K562 (cell line): ENCODE data around the gene CTNNA3. TPM values are rescaled to one million over a fixed set of nuclear protein-coding genes. Genes with fewer than 3 reads are reported as not detected.

Experiments used
- ATAC-seq: fragments of 200-7000 bp; cut with Tn5 transposase; 3 replicates; pipeline ENCODE4 v1.9.1; 2020; ENCODE audit warnings: moderate library complexity
- BruUV-seq: library from RNA; stranded (reverse); fragments of 400-500 nt; replicated peaks from 2 replicates; lab custom pipeline; 2021; lab: Mats Ljungman, UMichigan
- CTCF ChIA-PET: fragments of 300-600 bp; formaldehyde crosslinking; extraction: SDS; loops from one replicate; lab custom pipeline; 2021; ENCODE audit warnings: low intra/inter-chr PET ratio; lab: Yijun Ruan, JAX
- POLR2A ChIA-PET: fragments of 300-600, 350-650 bp; sonication (Branson Sonifier 250); formaldehyde crosslinking; extraction: SDS; loops from one replicate; lab custom pipeline; 2021; ENCODE audit warnings: antibody characterized with exemption, inconsistent platforms; lab: Yijun Ruan, JAX
- DNase-seq, 4 experiments: peaks; one replicate each; pipeline versions ENCODE4 v3.0.0 to v3.0.0-alpha.2; 2011 to 2018; ENCODE audit warnings: low spot score in 3 of 4, mixed read lengths in 3 of 4; ENCODE audit errors: extremely low read depth in 1 of 4
- FAIRE-seq: peaks from 2 replicates; lab custom pipeline; 2011; peaks lifted over from hg19 to GRCh38; lab: Jason Lieb, UNC
- H2AFZ ChIP-seq: 2 replicates; pipeline ENCODE4 v1.6.0; 2011; ENCODE audit warnings: low read depth, low read length, control low read depth, inconsistent platforms
- H3K27ac ChIP-seq: fragments of 200-600 bp; 3 replicates; pipeline ENCODE4 v1.8.0; 2011; ENCODE audit warnings: low read depth, mild to moderate bottlenecking, control low read depth, inconsistent platforms, low read length, moderate library complexity, mixed read lengths; ENCODE audit errors: extremely low read depth
- H3K27me3 ChIP-seq, 2 experiments: fragments of 300-600 bp in 1 of 2; 2 replicates in 1 of 2; 3 replicates in 1 of 2; pipeline versions ENCODE4 v1.6.0 to v1.8.0; 2011; ENCODE audit warnings: inconsistent platforms in 2 of 2, low read length in 2 of 2, mild to moderate bottlenecking in 1 of 2, mixed read lengths in 1 of 2, moderate library complexity in 1 of 2; ENCODE audit not compliant: control insufficient read depth in 2 of 2, insufficient read depth in 2 of 2
- H3K36me3 ChIP-seq: fragments of 300-600 bp; 3 replicates; pipeline ENCODE4 v1.8.0; 2011; ENCODE audit warnings: mild to moderate bottlenecking, low read length, inconsistent platforms; ENCODE audit not compliant: control insufficient read depth, insufficient read depth
- H3K4me1 ChIP-seq, 2 experiments: fragments of 200-600 bp in 1 of 2; replicated peaks in 1 of 2; 2 replicates in 1 of 2; 3 replicates in 1 of 2; pipeline versions ENCODE4 v1.5.1 to v1.8.0; 2011; ENCODE audit warnings: inconsistent platforms in 2 of 2, low read length in 2 of 2, mild to moderate bottlenecking in 1 of 2, mixed read lengths in 1 of 2, moderate library complexity in 1 of 2; ENCODE audit not compliant: control insufficient read depth in 2 of 2, insufficient read depth in 2 of 2
- H3K4me2 ChIP-seq: 2 replicates; pipeline ENCODE4 v1.6.1; 2011; ENCODE audit warnings: low read length, control low read depth, inconsistent platforms, mixed read lengths; ENCODE audit not compliant: insufficient read depth
- H3K4me3 ChIP-seq: fragments of 200-600 bp; sonication (generic), shearing (Covaris generic); 2 replicates; pipeline ENCODE4 v1.5.1; 2016; ENCODE audit warnings: control low read depth, inconsistent platforms
- H3K79me2 ChIP-seq: fragments of 200-600 bp; 3 replicates; pipeline ENCODE4 v1.8.0; 2011; ENCODE audit warnings: low read length, inconsistent platforms; ENCODE audit not compliant: control insufficient read depth, insufficient read depth
- H3K9ac ChIP-seq, 2 experiments: 2 replicates each; pipeline versions ENCODE4 v1.6.0 to v1.6.1; 2011; ENCODE audit warnings: low read depth in 2 of 2, low read length in 2 of 2, control low read depth in 1 of 2, inconsistent platforms in 1 of 2, mild to moderate bottlenecking in 1 of 2, mixed read lengths in 1 of 2; ENCODE audit not compliant: insufficient read depth in 1 of 2
- H3K9me1 ChIP-seq: one replicate; pipeline ENCODE4 v1.6.0; 2011; ENCODE audit warnings: inconsistent platforms, mild to moderate bottlenecking, low read length, moderate library complexity; ENCODE audit not compliant: control insufficient read depth, insufficient read depth
- H3K9me3 ChIP-seq: replicated peaks from 2 replicates; pipeline ENCODE4 v1.5.1; 2011; ENCODE audit warnings: low read depth, low read length, inconsistent platforms; ENCODE audit not compliant: control insufficient read depth, insufficient read depth
- H4K20me1 ChIP-seq: replicated peaks from 2 replicates; pipeline ENCODE4 v1.6.1; 2011; ENCODE audit warnings: low read length, inconsistent platforms, mixed read lengths; ENCODE audit not compliant: control insufficient read depth, insufficient read depth
- BRCA1 ChIP-seq, 2 experiments: fragments of 450-650 bp in 1 of 2; sonication (generic) in 1 of 2; formaldehyde crosslinking in 1 of 2; IDR thresholded peaks; 2 replicates each; pipeline versions ENCODE4 v1.5.0 to v1.6.1; 2017 to 2020; ENCODE audit warnings: mild to moderate bottlenecking in 1 of 2, missing genetic modification reagents in 1 of 2
- CBX8 ChIP-seq: fragments of 200-600 bp; sonication (generic); IDR thresholded peaks from 2 replicates; pipeline ENCODE4 v1.6.1; 2012; ENCODE audit warnings: borderline replicate concordance, mixed run types, low read depth, mild to moderate bottlenecking, moderate library complexity, mixed read lengths, low read length, control low read depth, inconsistent platforms; ENCODE audit not compliant: poor library complexity, severe bottlenecking; ENCODE audit errors: extremely low read depth
- CHD4 ChIP-seq: fragments of 200-600 bp; sonication (generic); IDR thresholded peaks from 3 replicates; pipeline ENCODE4 v1.6.1; 2012; ENCODE audit warnings: low read depth, mild to moderate bottlenecking, mixed read lengths, low read length, inconsistent platforms; ENCODE audit not compliant: insufficient read depth, insufficient replicate concordance, poor library complexity, severe bottlenecking
- FOXA1 ChIP-seq: fragments of 450-650 bp; IDR thresholded peaks from 2 replicates; pipeline ENCODE4 v1.6.1; 2016; ENCODE audit warnings: mild to moderate bottlenecking, borderline replicate concordance
- GTF2A2 ChIP-seq: IDR thresholded peaks from 2 replicates; pipeline ENCODE4 v1.6.1; 2016; ENCODE audit warnings: mild to moderate bottlenecking, missing genetic modification characterization, missing compliant biosample characterization
- MAFF ChIP-seq: IDR thresholded peaks from 2 replicates; pipeline ENCODE4 v1.6.1; 2012; ENCODE audit warnings: low read length, improper control_type of control experiment
- MAFK ChIP-seq: IDR thresholded peaks from 2 replicates; pipeline ENCODE4 v1.6.1; 2011; ENCODE audit warnings: low read length, improper control_type of control experiment
- MEF2D ChIP-seq: conservative IDR thresholded peaks from 2 replicates; pipeline ENCODE4 v1.6.1; 2016; ENCODE audit warnings: low read depth, missing genetic modification characterization, missing compliant biosample characterization
- POLR2AphosphoS2 ChIP-seq: IDR thresholded peaks from 2 replicates; pipeline ENCODE4 v1.6.1; 2012; ENCODE audit warnings: low read length, improper control_type of control experiment
- SMC3 ChIP-seq: conservative IDR thresholded peaks from 2 replicates; pipeline ENCODE4 v1.6.1; 2011; ENCODE audit warnings: low read depth, low read length, improper control_type of control experiment; ENCODE audit not compliant: insufficient read depth
- TRIM24 ChIP-seq, 2 experiments: fragments of 450-650 bp; IDR thresholded peaks; 2 replicates each; pipeline ENCODE4 v1.6.1; 2016
- ZKSCAN3 ChIP-seq: fragments of 250-450 bp; sonication (Bioruptor Pico); IDR thresholded peaks from 2 replicates; pipeline ENCODE4 v1.4.0; 2020
- ZNF232 ChIP-seq: sonication (generic); formaldehyde crosslinking; IDR thresholded peaks from 2 replicates; pipeline ENCODE4 v1.8.0; 2022; ENCODE audit warnings: mild to moderate bottlenecking, missing genetic modification reagents
- ZNF316 ChIP-seq: fragments of 450-650 bp; IDR thresholded peaks from 2 replicates; pipeline ENCODE4 v1.6.1; 2016
- ZNF408 ChIP-seq: fragments of 250-450 bp; sonication (Bioruptor Pico); IDR thresholded peaks from 2 replicates; pipeline ENCODE4 v1.4.0; 2020; ENCODE audit warnings: low read depth, mild to moderate bottlenecking, moderate library complexity
- WGBS: fragments of 100-300 bp; shearing (Covaris generic); methylation state at CpG from one replicate; pipeline ENCODE4 v1.1.6; 2016; ENCODE audit warnings: low coverage, mixed read lengths; ENCODE audit not compliant: insufficient coverage; ENCODE audit errors: missing lambda C conversion rate; 5-methylcytosine and 5-hydroxymethylcytosine counted together
- in situ Hi-C: fragments of 300-500 bp; cut with MboI; formaldehyde crosslinking; loops from 4 replicates; pipeline ENCODE4 v1.15.0; 2018; ENCODE audit warnings: inconsistent platforms, mixed read lengths
- intact Hi-C: fragments of 100-400 bp; cut with micrococcal nuclease; formaldehyde crosslinking; loops from 2 replicates; pipeline ENCODE4 v1.14.2; 2022
- polyA plus RNA-seq, 8 experiments: library from polyadenylated mRNA; depleted of rRNA in 4 of 8; stranded (reverse) in 5 of 8; unstranded in 3 of 8; fragments of >200 nt; fragmentation: Nextera tagmentation in 2 of 8; fragmentation: Illumina TruSeq in 1 of 8; extraction: Ambion mirVana in 2 of 8; extraction: Trizol in 1 of 8; gene quantifications; 2 replicates each; pipeline versions ENCODE4 v1.2.1 to v1.2.3, GENCODE V29; 2011 to 2014; ENCODE audit warnings: inconsistent platforms in 1 of 8, missing spikeins in 1 of 8
- total RNA-seq, 7 experiments: library from RNA; depleted of rRNA in 6 of 7; stranded (reverse); fragments of >200 nt in 6 of 7; fragmentation: Illumina TruSeq in 2 of 7; extraction: Trizol in 2 of 7; gene quantifications; 2 replicates each; pipeline versions ENCODE4 v1.2.1 to v1.2.3, GENCODE V29; 2011 to 2021; ENCODE audit warnings: low replicate concordance in 1 of 7

Gene CTNNA3
- total and polyA plus RNA-seq, 9 of the 15 experiments (the other 6 are each of a cell fraction or from before 2014, with no cell fraction given), result 0.04 TPM; not detected in 8

DNA sequence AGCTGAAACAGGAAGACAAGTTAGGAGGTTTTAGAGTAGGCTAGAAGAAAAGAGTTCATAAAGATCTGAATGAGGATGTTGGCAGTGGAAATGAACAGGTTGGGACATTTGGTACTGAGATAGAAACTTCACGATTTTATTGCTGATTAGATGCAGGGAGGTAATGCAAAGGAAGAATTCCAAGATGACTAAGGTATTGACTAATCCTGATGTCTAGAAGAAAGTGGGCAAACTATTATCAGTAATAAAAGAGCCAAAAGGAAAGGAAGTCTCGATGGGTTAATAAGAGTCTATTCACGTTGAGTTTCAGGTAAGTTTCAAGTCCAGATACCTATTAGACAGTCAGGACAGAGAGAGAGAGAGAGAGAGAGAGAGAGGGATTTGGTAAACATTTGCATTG is 1401.5 kb downstream of the CTNNA3 start:
- 2% methylated on average over 3 of the region's 3 CpGs for WGBS
- POLR2A ChIA-PET, result no interaction called here
- in situ Hi-C loops, result no loop called here

DNA sequence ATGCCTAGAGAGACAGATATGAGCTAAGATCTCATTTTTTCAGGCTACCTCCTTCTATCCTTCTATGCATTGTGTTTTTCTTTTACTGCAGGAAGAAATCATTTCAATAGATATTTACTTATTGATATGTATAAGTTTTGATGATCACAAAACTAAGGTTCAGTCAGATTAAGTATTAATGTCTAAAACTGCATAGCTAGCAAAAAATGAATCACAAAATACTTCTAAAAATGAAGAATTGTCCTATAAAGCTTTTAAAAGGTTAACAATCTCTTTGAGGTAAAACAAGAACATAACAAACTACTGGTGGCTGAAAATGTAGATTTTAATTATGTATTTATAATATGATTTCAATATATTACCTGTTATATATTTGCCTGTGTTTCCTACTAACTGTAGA is 1403.1 kb downstream of the CTNNA3 start:
- Histone ChIP-seq H3K27me3 (no peaks in the 10 kb centered on the region), H3K36me3 (no peaks in the 10 kb centered on the region), H2AFZ (no peak overlapping the region), H3K9me3 (0 out of 2 replicates have a peak, but pooled peaks cover 1% of the 10 kb centered on the region), H3K9ac (no peak overlapping the region), H4K20me1 (no peaks in the 10 kb centered on the region), H3K27ac (no peak overlapping the region), H3K4me2 (no peak overlapping the region), H3K4me3 (no peak overlapping the region), H3K79me2 (no peaks in the 10 kb centered on the region), H3K4me1 (no peaks in the 10 kb centered on the region), H3K9me1 (no peaks in the 10 kb centered on the region)
- CTCF ChIA-PET, result no interaction called here
- in situ Hi-C loops, result no loop called here
- ATAC-seq, result no peak
- no TSS peak for BruUV-seq
- FAIRE-seq, result no peak
- DNase-seq, result no peak
- intact Hi-C loops, result no loop called here
- POLR2A ChIA-PET, result no interaction called here
- TF ChIP-seq MAFK (peak; percentile 58; the same call in 1 of the 2 replicates), ZNF316 (peak; percentile 66; the same call in 1 of the 2 replicates), BRCA1 (IDR thresholded peaks at IDR 0.05) (no peak), BRCA1 (CRISPR knock-in tag; IDR thresholded peaks at IDR 0.05) (no peak), MAFF (peak; percentile 42; the same call in 1 of the 2 replicates)

More for the DNA sequence above, 1401.5 kb downstream of the CTNNA3 start:
- H3K79me2 ChIP-seq, result no peaks in the 10 kb centered on the region
- H3K4me2 ChIP-seq, result no peak overlapping the region
- no peaks in the 10 kb centered on the region for H4K20me1 ChIP-seq
- no peak overlapping the region for H2AFZ ChIP-seq
- CTCF ChIA-PET, result no interaction called here
- H3K4me3 ChIP-seq, result no peak overlapping the region
- no peak overlapping the region for H3K27ac ChIP-seq
- no peaks in the 10 kb centered on the region for H3K27me3 ChIP-seq
- FAIRE-seq (no peak), ATAC-seq (no peak), DNase-seq (no peak)
- no peaks in the 10 kb centered on the region for H3K9me1 ChIP-seq
- no peaks in the 10 kb centered on the region for H3K4me1 ChIP-seq
- BruUV-seq, result no TSS peak
- no peaks in the 10 kb centered on the region for H3K36me3 ChIP-seq
- no peak overlapping the region for H3K9ac ChIP-seq
- intact Hi-C loops, result no loop called here
- H3K9me3 ChIP-seq, result 0 out of 2 replicates have a peak, but pooled peaks cover 1% of the 10 kb centered on the region
- no peak for TF ChIP-seq POLR2AphosphoS2
- no peak for TF ChIP-seq ZNF408 (CRISPR knock-in tag)
- TF ChIP-seq CBX8, result no peak
- no peak for TF ChIP-seq GTF2A2
- TF ChIP-seq MEF2D (tag), result no peak
- TF ChIP-seq ZNF232, result no peak
- TF ChIP-seq CHD4, result no peak
- TF ChIP-seq ZKSCAN3 (CRISPR knock-in tag), result no peak
- TF ChIP-seq SMC3, result no peak
- TF ChIP-seq TRIM24 (IDR thresholded peaks at IDR 0.05), result no peak
- TF ChIP-seq FOXA1, result no peak
